Measurements from ENCODE around the gene KIF22. TPM values are rescaled to one million over a fixed set of nuclear protein-coding genes. Genes with fewer than 3 reads are reported as not detected.
A peak's percentile ranks its signal among the peaks of the same experiment; 100 is the strongest.
"Not testable (repeated sequence)": the region's sequence is repeated elsewhere in the genome, so short reads cannot be mapped to it uniquely, and the experiment has no call there.

KIF22 gene
- total RNA-seq, 1 donor = 8.3 TPM

- Histone ChIP-seq H3K27ac (ENCODE audit: low read depth, low read length) (no peak overlapping the region), H4K20me1 (ENCODE audit: insufficient read depth, low read length) (no peaks in the 10 kb centered on the region), H3K79me2 (ENCODE audit: insufficient read depth, low read length) (no peaks in the 10 kb centered on the region), H3K9me3 (ENCODE audit: low read depth, low read length) (no peaks in the 10 kb centered on the region), H3K4me2 (ENCODE audit: insufficient read depth, low read length) (no peak overlapping the region), H3K36me3 (ENCODE audit: insufficient read depth, low read length) (no peaks in the 10 kb centered on the region), H3K4me3 (ENCODE audit: insufficient read depth, low read length) (no peak overlapping the region), H3K4me1 (ENCODE audit: insufficient read depth, low read length) (no peaks in the 10 kb centered on the region), H2AFZ (ENCODE audit: low read length) (no peak overlapping the region), H3K27me3 (ENCODE audit: insufficient read depth, low read length) (peaks cover 10% of the 10 kb centered on the region)
- no peak for TF ChIP-seq CTCF (IDR thresholded peaks at IDR 0.05; ENCODE audit: extremely low read depth, low read depth, low read length)
- peak; percentile 81 for DNase-seq (ENCODE audit: insufficient read length, low spot score, missing footprints)
These were observed 14.7 kb upstream of the KIF22 start for GRCh38 chr16:29775742-29776408.

GRCh38 chr16:29777576-29778350, 12.8 kb upstream of the KIF22 start, which contains the start of gene ZG16:
TSS of gene ZG16 (plus strand) at chr16:29778256. CDS start at chr16:29779267, 1,011 bp downstream.
- H3K4me2 ChIP-seq (ENCODE audit: insufficient read depth, low read length) = no peak within 1 kb of the TSS
- no peaks in the 10 kb centered on the region for H3K4me1 ChIP-seq (ENCODE audit: insufficient read depth, low read length)
- no peak within 1 kb of the TSS for H3K4me3 ChIP-seq (ENCODE audit: insufficient read depth, low read length)
- H2AFZ ChIP-seq (ENCODE audit: low read length) = no peak within 1 kb of the TSS
- H3K27me3 ChIP-seq (ENCODE audit: insufficient read depth, low read length) = peaks cover 21% of the 10 kb centered on the region
- H3K9me3 ChIP-seq (ENCODE audit: low read depth, low read length) = no peaks in the 10 kb centered on the region
- no peaks in the 10 kb centered on the region for H3K36me3 ChIP-seq (ENCODE audit: insufficient read depth, low read length)
- TF ChIP-seq CTCF (IDR thresholded peaks at IDR 0.05; ENCODE audit: extremely low read depth, low read depth, low read length) = no peak
- DNase-seq (ENCODE audit: insufficient read length, low spot score, missing footprints) = peak; percentile 11
- no peaks in the 10 kb centered on the region for H4K20me1 ChIP-seq (ENCODE audit: insufficient read depth, low read length)
- H3K79me2 ChIP-seq (ENCODE audit: insufficient read depth, low read length) = no peaks in the 10 kb centered on the region
- no peak within 1 kb of the TSS for H3K27ac ChIP-seq (ENCODE audit: low read depth, low read length)

- Histone ChIP-seq H3K79me2 (ENCODE audit: insufficient read depth, low read length) (no peaks in the 10 kb centered on the region), H2AFZ (ENCODE audit: low read length) (no peak overlapping the region), H3K4me3 (ENCODE audit: insufficient read depth, low read length) (no peak overlapping the region), H3K27me3 (ENCODE audit: insufficient read depth, low read length) (peaks cover 21% of the 10 kb centered on the region), H3K36me3 (ENCODE audit: insufficient read depth, low read length) (no peaks in the 10 kb centered on the region), H3K9me3 (ENCODE audit: low read depth, low read length) (no peaks in the 10 kb centered on the region), H4K20me1 (ENCODE audit: insufficient read depth, low read length) (no peaks in the 10 kb centered on the region), H3K4me1 (ENCODE audit: insufficient read depth, low read length) (no peaks in the 10 kb centered on the region), H3K27ac (ENCODE audit: low read depth, low read length) (no peak overlapping the region), H3K4me2 (ENCODE audit: insufficient read depth, low read length) (no peak overlapping the region)
- no peak for TF ChIP-seq CTCF (IDR thresholded peaks at IDR 0.05; ENCODE audit: extremely low read depth, low read depth, low read length)
- DNase-seq (ENCODE audit: insufficient read length, low spot score, missing footprints) = no peak
These were observed 11.1 kb upstream of the KIF22 start for GRCh38 chr16:29779474-29779873.

GRCh38 chr16:29783094-29783953, 7.2 kb upstream of the KIF22 start:
- H2AFZ ChIP-seq (ENCODE audit: low read length); H3K27ac ChIP-seq (ENCODE audit: low read depth, low read length); H3K4me1 ChIP-seq (ENCODE audit: insufficient read depth, low read length); H3K36me3 ChIP-seq (ENCODE audit: insufficient read depth, low read length); H4K20me1 ChIP-seq (ENCODE audit: insufficient read depth, low read length); H3K9me3 ChIP-seq (ENCODE audit: low read depth, low read length); DNase-seq (ENCODE audit: insufficient read length, low spot score, missing footprints); H3K4me2 ChIP-seq (ENCODE audit: insufficient read depth, low read length); H3K4me3 ChIP-seq (ENCODE audit: insufficient read depth, low read length); H3K79me2 ChIP-seq (ENCODE audit: insufficient read depth, low read length): not testable (repeated sequence)
- peaks cover 21% of the 10 kb centered on the region for H3K27me3 ChIP-seq (ENCODE audit: insufficient read depth, low read length)
